LNCAP (cell line): ENCODE data around the gene SLC6A17.

ENCODE experiments used
- TF ChIP-seq, protein P1 (sequence below): fragments of 450-650 bp; IDR thresholded peaks from 2 replicates; pipeline ENCODE4 v1.5.1; 2017; ENCODE audit warnings: mild to moderate bottlenecking

SLC6A17 gene

DNA sequence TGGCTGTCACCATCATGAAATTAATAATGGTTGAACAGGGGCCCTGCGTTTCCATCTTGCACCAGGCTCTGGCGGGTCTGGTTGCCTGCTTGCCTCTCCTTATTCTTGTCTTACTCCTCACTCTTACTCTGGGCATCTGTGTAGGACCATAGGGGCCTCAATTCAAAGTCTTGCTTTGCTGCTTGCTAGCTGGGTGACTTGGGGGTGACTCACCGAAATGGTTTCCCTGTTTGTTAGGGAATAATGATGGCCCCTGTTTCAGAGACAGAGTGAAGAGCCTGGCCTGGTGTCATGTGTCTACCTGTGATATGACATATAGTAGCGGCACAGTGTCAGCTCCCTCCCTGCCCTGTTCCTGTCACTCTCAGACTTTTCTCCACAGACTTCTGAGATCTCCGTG lies 84.4 kb downstream of the SLC6A17 start:
- TF ChIP-seq, protein P1, sequence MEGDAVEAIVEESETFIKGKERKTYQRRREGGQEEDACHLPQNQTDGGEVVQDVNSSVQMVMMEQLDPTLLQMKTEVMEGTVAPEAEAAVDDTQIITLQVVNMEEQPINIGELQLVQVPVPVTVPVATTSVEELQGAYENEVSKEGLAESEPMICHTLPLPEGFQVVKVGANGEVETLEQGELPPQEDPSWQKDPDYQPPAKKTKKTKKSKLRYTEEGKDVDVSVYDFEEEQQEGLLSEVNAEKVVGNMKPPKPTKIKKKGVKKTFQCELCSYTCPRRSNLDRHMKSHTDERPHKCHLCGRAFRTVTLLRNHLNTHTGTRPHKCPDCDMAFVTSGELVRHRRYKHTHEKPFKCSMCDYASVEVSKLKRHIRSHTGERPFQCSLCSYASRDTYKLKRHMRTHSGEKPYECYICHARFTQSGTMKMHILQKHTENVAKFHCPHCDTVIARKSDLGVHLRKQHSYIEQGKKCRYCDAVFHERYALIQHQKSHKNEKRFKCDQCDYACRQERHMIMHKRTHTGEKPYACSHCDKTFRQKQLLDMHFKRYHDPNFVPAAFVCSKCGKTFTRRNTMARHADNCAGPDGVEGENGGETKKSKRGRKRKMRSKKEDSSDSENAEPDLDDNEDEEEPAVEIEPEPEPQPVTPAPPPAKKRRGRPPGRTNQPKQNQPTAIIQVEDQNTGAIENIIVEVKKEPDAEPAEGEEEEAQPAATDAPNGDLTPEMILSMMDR: no peak

- TF ChIP-seq, protein P1: no peak
Observed at GRCh38 chr1:110235181-110235833, 85.0 kb downstream of the SLC6A17 start.

GRCh38 chr1:110235834-110236682 lies 85.8 kb downstream of the SLC6A17 start:
- TF ChIP-seq, protein P1: no peak

DNA sequence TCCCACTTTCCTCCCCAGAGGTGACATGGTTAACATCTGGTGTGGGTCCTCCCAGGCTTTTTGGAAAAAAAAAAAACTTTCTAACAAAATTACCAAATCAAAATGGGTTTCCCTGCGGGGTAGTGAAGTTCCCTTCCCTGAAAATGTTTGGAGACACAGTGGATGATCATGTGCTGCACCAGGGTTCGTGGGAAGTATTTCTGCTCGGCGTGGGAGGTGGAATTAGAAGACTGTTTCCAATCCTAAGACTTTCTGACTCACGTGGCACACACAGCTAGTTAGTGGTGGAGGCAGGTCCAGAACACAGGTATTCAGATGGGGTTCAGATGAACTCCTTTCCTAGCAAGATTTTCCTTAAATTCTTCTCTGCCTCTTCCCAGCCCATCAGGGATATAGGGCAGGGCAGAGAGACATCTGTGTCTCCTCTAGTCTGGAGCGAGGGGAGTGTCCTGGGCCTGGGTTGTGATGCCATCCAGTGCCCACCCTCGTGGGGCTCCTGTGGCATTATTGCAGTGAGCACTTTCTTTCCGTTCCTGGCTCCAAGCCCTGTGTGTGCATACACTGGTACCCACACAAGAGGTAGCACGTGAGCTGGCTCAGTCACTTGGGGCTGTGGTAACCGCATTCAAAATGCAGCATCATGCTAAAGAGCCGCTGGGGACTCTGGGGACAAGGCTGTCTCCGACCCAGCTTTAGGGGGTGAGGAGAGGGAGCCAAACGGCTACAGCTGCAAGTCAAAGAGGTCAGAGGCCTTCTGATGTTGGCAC lies 87.3 kb downstream of the SLC6A17 start:
- TF ChIP-seq, protein P1: no peak

DNA sequence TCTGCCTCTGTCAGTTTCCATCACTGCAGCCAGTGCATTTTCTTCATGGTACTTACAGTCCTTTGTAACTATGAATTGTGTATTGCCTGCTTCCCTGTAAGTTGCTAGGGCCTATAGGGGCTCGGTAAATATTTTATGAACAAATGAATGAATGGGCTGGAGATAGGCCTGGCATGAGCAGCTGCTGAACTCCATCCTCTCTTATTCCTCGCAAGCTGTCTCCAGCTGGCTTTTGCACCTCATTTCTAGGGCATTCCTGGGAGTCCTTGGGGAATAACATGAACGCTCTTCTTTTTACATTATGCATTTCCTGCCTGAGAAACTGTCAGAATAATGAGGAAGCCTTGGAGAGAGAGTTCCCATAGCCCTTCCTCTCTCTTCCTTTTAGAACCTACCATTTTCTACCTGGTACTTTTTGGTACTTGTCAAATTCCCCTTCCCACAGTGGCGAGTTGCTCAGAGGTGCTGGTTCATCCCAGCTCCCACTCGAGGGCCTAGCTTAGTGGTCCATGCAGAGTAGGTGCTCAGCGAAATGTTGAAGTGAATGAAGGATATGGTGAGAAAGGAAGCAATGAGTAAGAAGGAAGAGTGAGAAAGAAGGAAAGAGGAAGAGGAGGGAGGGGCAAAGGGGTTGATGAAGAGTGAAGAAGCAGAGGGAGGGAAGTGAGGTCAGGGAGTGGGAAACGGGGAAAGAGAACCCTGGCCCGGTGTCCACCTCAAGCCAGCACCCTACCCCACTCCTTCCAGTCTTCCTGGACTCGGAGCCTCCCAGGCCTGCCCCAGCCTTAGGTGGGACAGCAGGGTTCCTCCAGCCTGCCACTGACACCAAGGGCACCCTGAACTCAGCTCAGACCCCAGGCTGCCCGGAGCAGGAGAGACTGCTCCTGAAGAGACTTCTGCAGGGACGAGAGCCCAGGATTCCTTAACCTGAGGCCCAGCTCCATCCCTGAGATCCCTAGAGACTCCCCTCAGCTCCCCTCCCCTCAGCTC lies 89.4 kb downstream of the SLC6A17 start:
- TF ChIP-seq, protein P1: no peak

DNA sequence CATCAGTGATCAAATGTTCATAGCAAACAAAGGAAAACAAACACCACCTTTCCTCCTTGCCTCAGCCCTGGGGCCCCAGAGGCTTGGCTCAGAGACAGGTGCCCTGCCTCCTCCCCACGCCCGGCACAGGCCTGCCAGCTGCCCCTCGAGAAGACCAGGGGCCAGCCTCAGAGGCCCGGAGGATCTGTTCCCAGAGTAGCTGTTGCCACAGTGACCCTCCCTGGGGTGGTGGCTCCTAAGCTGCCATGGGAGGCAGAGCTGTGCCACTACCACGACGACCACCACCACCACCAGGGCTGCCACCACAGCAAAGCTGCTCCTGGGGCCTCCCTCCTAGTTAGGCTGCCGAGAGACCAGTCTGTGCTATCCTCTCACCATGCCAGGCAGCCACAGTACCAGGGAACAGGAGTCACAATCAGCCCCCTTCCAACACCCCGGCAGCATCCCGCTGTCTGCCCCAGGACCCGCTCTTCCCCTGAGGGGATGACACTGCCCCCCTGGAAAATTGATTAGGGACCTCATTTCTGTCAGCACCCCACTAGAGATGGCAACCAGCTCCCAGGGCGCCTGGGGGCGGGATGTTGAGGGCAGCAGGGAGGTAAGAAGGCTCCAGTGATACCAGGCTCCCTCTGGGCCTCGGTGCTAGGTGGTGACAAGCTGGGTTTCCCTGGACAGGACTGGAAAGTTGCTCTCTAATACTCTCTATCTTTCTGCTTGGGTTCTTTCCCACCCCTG lies 90.3 kb downstream of the SLC6A17 start:
- TF ChIP-seq, protein P1: no peak
